Measurements from ENCODE around the gene FCGR2B. TPM values are rescaled to one million over a fixed set of nuclear protein-coding genes. Genes with fewer than 3 reads are reported as not detected.
A peak's percentile ranks its signal among the peaks of the same experiment; 100 is the strongest.

The FCGR2B gene
- total and polyA plus RNA-seq, 8 donors, result 0.19 to 8.8 (median 0.95) TPM

- no peak for TF ChIP-seq CTCF (IDR thresholded peaks at IDR 0.05)
- peaks cover 0 to 7% (median 0%) of the 10 kb centered on the region in 3 donors for H3K4me1 ChIP-seq
- peak overlapping the region; percentile 56 to 83 (median 78) for H3K27ac ChIP-seq
- FAIRE-seq (no peak), ATAC-seq (peak; percentile 88 to 93 (median 90)), DNase-seq (peak; percentile 88 to 94 (median 89))
- WGBS, 2 donors, result 1% methylated on average over 61 to 83 of the region's 83 CpGs
- no peaks in the 10 kb centered on the region for H3K36me3 ChIP-seq
- intact Hi-C loops (cut with DNase I), result no loop called here
- no peaks in the 10 kb centered on the region for H3K27me3 ChIP-seq
- H3K9me3 ChIP-seq, result no peaks in the 10 kb centered on the region
- H3K4me3 ChIP-seq, result peak overlapping the region; percentile 68 to 90 (median 74)
Observed at GRCh38 chr1:161726473-161727255, 63.7 kb downstream of the FCGR2B start.

- no peak for DNase-seq
- Histone ChIP-seq H3K4me1 (peaks cover 0 to 7% (median 0%) of the 10 kb centered on the region in 3 donors), H3K4me3 (peak overlapping the region; percentile 45 to 77 (median 69)), H3K27ac (peak overlapping the region; percentile 56 to 77 (median 68)), H3K9me3 (no peaks in the 10 kb centered on the region), H3K36me3 (no peaks in the 10 kb centered on the region), H3K27me3 (no peaks in the 10 kb centered on the region)
- FAIRE-seq, result no peak
- no peak for TF ChIP-seq CTCF (IDR thresholded peaks at IDR 0.05)
- 3% methylated on average over 36 to 38 of the region's 38 CpGs for WGBS, 2 donors
- intact Hi-C loops (cut with DNase I), result no loop called here
- ATAC-seq, result peak in 2 of 4 donors; percentile 9 to 25
Observed at GRCh38 chr1:161727256-161727924, 64.4 kb downstream of the FCGR2B start.

Other genes with a start within 250 kb of the FCGR2B start
- gene FCGR2A, start 157.7 kb upstream of the FCGR2B start, total RNA-seq, result 10 to 100 TPM in 3 of 6 donors, 1 to 10 TPM in 3; 2.0 to 32.7 (median 7.6) TPM
- 1 to 10 TPM; 2.1 to 3.1 TPM for gene FCGR2A, start 157.7 kb upstream of the FCGR2B start, polyA plus RNA-seq
- 1 to 10 TPM in 3 of 6 donors, under 1 TPM in 3; 0.19 to 2.2 (median 0.91) TPM for gene HSPA6, start 138.6 kb upstream of the FCGR2B start, total RNA-seq
- 1 to 10 TPM; 1.6 to 3.4 TPM for gene HSPA6, start 138.6 kb upstream of the FCGR2B start, polyA plus RNA-seq
- gene FCGR3A, start 113.3 kb upstream of the FCGR2B start, total RNA-seq, result 10 to 100 TPM in 2 of 6 donors, 1 to 10 TPM in 4; 2.0 to 23.1 (median 6.1) TPM
- 1 to 10 TPM; 2.3 to 2.4 TPM for gene FCGR3A, start 113.3 kb upstream of the FCGR2B start, polyA plus RNA-seq
- 1 to 10 TPM in 3 of 6 donors, under 1 TPM in 3; 0.22 to 5.2 (median 0.89) TPM for gene FCGR3B, start 32.0 kb upstream of the FCGR2B start, total RNA-seq
- gene FCGR3B, start 32.0 kb upstream of the FCGR2B start, polyA plus RNA-seq, result under 1 TPM; 0.15 to 0.28 TPM
- gene FCRLA, start 44.1 kb downstream of the FCGR2B start, total RNA-seq, result under 1 TPM in 1 of 6 donors, not detected in 5; 0.38 TPM
- not detected for gene FCRLA, start 44.1 kb downstream of the FCGR2B start, polyA plus RNA-seq
- gene FCRLB, start 58.4 kb downstream of the FCGR2B start, total RNA-seq, result under 1 TPM; 0.14 to 0.51 (median 0.36) TPM
- under 1 TPM; 0.27 to 0.49 TPM for gene FCRLB, start 58.4 kb downstream of the FCGR2B start, polyA plus RNA-seq
- 10 to 100 TPM in 1 of 6 donors, 1 to 10 TPM in 5; 5.7 to 11.2 (median 8.3) TPM for gene DUSP12, start 86.6 kb downstream of the FCGR2B start, total RNA-seq
- gene DUSP12, start 86.6 kb downstream of the FCGR2B start, polyA plus RNA-seq, result 10 to 100 TPM in 1 of 2 donors, 1 to 10 TPM in 1; 9.2 to 16.0 TPM
- 10 to 100 TPM; 11.5 to 29.5 (median 18.1) TPM for gene ATF6, start 103.2 kb downstream of the FCGR2B start, total RNA-seq
- gene ATF6, start 103.2 kb downstream of the FCGR2B start, polyA plus RNA-seq, result 1 to 10 TPM; 2.2 to 6.9 TPM